ENCODE measurements around the gene ZFPM1.

GRCh38 chr16:88548985-88549384, 95.9 kb downstream of the ZFPM1 start:
- TF ChIP-seq POLR2AphosphoS5 (IDR thresholded peaks at IDR 0.05): no peak
- TF ChIP-seq, protein P1, sequence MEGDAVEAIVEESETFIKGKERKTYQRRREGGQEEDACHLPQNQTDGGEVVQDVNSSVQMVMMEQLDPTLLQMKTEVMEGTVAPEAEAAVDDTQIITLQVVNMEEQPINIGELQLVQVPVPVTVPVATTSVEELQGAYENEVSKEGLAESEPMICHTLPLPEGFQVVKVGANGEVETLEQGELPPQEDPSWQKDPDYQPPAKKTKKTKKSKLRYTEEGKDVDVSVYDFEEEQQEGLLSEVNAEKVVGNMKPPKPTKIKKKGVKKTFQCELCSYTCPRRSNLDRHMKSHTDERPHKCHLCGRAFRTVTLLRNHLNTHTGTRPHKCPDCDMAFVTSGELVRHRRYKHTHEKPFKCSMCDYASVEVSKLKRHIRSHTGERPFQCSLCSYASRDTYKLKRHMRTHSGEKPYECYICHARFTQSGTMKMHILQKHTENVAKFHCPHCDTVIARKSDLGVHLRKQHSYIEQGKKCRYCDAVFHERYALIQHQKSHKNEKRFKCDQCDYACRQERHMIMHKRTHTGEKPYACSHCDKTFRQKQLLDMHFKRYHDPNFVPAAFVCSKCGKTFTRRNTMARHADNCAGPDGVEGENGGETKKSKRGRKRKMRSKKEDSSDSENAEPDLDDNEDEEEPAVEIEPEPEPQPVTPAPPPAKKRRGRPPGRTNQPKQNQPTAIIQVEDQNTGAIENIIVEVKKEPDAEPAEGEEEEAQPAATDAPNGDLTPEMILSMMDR (IDR thresholded peaks at IDR 0.05 in 8 of 11, conservative IDR thresholded peaks at IDR 0.05 in 3 of 11): no peak
